Heart right ventricle (tissue), 16 donors: Measurements from ENCODE around the gene DGUOK. TPM values are rescaled to one million over a fixed set of nuclear protein-coding genes. Genes with fewer than 3 reads are reported as not detected.

ENCODE experiments used
- ATAC-seq, 8 donors: fragments of 200-7000 bp; cut with Tn5 transposase; one replicate each; pipeline ENCODE4 v1.9.1; 2020; ENCODE audit warnings: mild to moderate bottlenecking in 8 of 8, moderate library complexity in 8 of 8, moderate number of reproducible peaks in 1 of 8
- DNase-seq, 2 donors: peaks; one replicate each; pipeline ENCODE4 v3.0.0-alpha.2; 2020
- H3K27ac ChIP-seq, 10 donors: fragments of 200-600 bp; sonication (generic) in 2 of 10; one replicate each; pipeline versions ENCODE4 v1.5.0 to v1.8.0; 2020 to 2022; ENCODE audit warnings: mild to moderate bottlenecking in 3 of 10
- H3K27me3 ChIP-seq, 7 donors: fragments of 200-600 bp; one replicate each; pipeline ENCODE4 v1.8.0; 2021 to 2022; ENCODE audit warnings: mild to moderate bottlenecking in 2 of 7
- H3K36me3 ChIP-seq, 9 donors: fragments of 200-600 bp; sonication (generic) in 1 of 9; one replicate each; pipeline versions ENCODE4 v1.5.0 to v1.8.0; 2020 to 2022; ENCODE audit warnings: mild to moderate bottlenecking in 2 of 9
- H3K4me1 ChIP-seq, 9 donors: fragments of 200-600 bp; sonication (generic) in 1 of 9; one replicate each; pipeline versions ENCODE4 v1.5.0 to v1.8.0; 2020 to 2022; ENCODE audit warnings: mild to moderate bottlenecking in 4 of 9
- H3K4me3 ChIP-seq, 10 donors: fragments of 200-600 bp; sonication (generic) in 2 of 10; one replicate each; pipeline versions ENCODE4 v1.5.0 to v1.8.0; 2020 to 2022; ENCODE audit warnings: mild to moderate bottlenecking in 7 of 10, moderate library complexity in 2 of 10
- H3K9me3 ChIP-seq, 11 donors: fragments of 200-600 bp in 10 of 11; sonication (generic) in 2 of 11; one replicate each; pipeline versions ENCODE4 v1.5.0 to v1.8.0; 2013 to 2022; ENCODE audit warnings: mild to moderate bottlenecking in 2 of 11, control low read depth in 1 of 11, moderate library complexity in 1 of 11
- WGBS, 2 donors: extraction: QIAGEN DNeasy Blood & Tissue Kit; methylation state at CpG; one replicate each; pipeline ENCODE4 v1.1.7; 2013; ENCODE audit warnings: inconsistent platforms in 1 of 2; 5-methylcytosine and 5-hydroxymethylcytosine counted together
- intact Hi-C, 10 donors: fragments of 100-400 bp; cut with DNase I; formaldehyde crosslinking; loops; one replicate each; pipeline versions ENCODE4 v1.11.1 to v1.14.2; 2022
- polyA plus RNA-seq, 2 donors: library from polyadenylated mRNA; stranded (reverse); fragments of 200-250 nt; gene quantifications; one replicate each; pipeline ENCODE4 v1.2.3, GENCODE V29; 2013
- total RNA-seq, 10 donors: library from RNA; stranded (reverse); fragmentation: NEBNext Ultra II Directional in 3 of 10; extraction: Animal tissue kit (Norgen Biotek cat#: 25700) in 3 of 10; gene quantifications; one replicate each; pipeline versions ENCODE4 v1.2.1 to v1.2.4, GENCODE V29; 2021 to 2023
- TF ChIP-seq, protein P1 (sequence below), 9 donors: fragments of 200-600 bp; sonication (generic) in 2 of 9; IDR thresholded peaks; one replicate each; pipeline versions ENCODE4 v1.5.0 to v1.8.0; 2021 to 2022; ENCODE audit warnings: antibody characterized with exemption in 9 of 9, mild to moderate bottlenecking in 5 of 9, moderate library complexity in 1 of 9
- donor health status: Arrhythmogenic right ventricular cardiomyopathy.
- donor health status: ischemic (EF 13 %, LVEDD 7.1; RV severe dilation, severe dysfunction).
- donor health status: healthy with polysubstance abuse.
- donor health status: DM: no; HTN: yes; CAD: no.
- donor health status: DM: no; HTN: no; CAD: no.
- donor health status: ischemic (EF 25% LVEDD 6.9; RV normal size, moderate dysfunction).
- donor health status: ischemic (EF 25% LVEDD 5.7; RV mildly dilated, moderate dysfunction).
- donor health status: healthy.
- donor health status: DM: yes; HTN: yes; CAD: no.
- donor health status: Ischemic cardiomyopathy.
- donor health status: ischemic (EF 35%, LVEDD 5.7; RV mildly dilated, moderate dysfunction).
- donor health status: nonischemic (EF 11% LVEDD 7.7; RV severe dilation, severe dysfunction).
- donor health status: DM: yes; HTN: yes; CAD: no.
- donor health status: PGD.
- donor health status: ischemic (EF 29% LVEDD 5.4; RV normal size, mild dysfunction).
- donor health status: nonischemic (EF 23%, LVEDD 6.1; RV moderate dilation, normal function).

The DGUOK gene
- total and polyA plus RNA-seq, 12 donors = 18.7 to 56.2 (median 22.7) TPM

GRCh38 chr2:73975731-73976130, 49.1 kb downstream of the DGUOK start:
- intact Hi-C loops = loop anchor here in 1 of 10 donors (10.0 kb wide), 1 partner anchor 51 kb away; the partner anchor contains the start of gene DGUOK
- Histone ChIP-seq H3K4me3 (no peak overlapping the region), H3K4me1 (peaks cover 2 to 58% (median 37%) of the 10 kb centered on the region in 9 donors), H3K27me3 (peaks cover 0 to 4% (median 0%) of the 10 kb centered on the region in 7 donors), H3K27ac (peak overlapping the region in 7 of 10 donors; percentile 17 to 62 (median 43)), H3K9me3 (no peaks in the 10 kb centered on the region), H3K36me3 (no peaks in the 10 kb centered on the region)
- 92 to 97% methylated on average over 3 of the region's 3 CpGs for WGBS, 2 donors
- TF ChIP-seq, protein P1, sequence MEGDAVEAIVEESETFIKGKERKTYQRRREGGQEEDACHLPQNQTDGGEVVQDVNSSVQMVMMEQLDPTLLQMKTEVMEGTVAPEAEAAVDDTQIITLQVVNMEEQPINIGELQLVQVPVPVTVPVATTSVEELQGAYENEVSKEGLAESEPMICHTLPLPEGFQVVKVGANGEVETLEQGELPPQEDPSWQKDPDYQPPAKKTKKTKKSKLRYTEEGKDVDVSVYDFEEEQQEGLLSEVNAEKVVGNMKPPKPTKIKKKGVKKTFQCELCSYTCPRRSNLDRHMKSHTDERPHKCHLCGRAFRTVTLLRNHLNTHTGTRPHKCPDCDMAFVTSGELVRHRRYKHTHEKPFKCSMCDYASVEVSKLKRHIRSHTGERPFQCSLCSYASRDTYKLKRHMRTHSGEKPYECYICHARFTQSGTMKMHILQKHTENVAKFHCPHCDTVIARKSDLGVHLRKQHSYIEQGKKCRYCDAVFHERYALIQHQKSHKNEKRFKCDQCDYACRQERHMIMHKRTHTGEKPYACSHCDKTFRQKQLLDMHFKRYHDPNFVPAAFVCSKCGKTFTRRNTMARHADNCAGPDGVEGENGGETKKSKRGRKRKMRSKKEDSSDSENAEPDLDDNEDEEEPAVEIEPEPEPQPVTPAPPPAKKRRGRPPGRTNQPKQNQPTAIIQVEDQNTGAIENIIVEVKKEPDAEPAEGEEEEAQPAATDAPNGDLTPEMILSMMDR (IDR thresholded peaks at IDR 0.05) = no peak
- ATAC-seq = no peak
- DNase-seq = no peak

DNA sequence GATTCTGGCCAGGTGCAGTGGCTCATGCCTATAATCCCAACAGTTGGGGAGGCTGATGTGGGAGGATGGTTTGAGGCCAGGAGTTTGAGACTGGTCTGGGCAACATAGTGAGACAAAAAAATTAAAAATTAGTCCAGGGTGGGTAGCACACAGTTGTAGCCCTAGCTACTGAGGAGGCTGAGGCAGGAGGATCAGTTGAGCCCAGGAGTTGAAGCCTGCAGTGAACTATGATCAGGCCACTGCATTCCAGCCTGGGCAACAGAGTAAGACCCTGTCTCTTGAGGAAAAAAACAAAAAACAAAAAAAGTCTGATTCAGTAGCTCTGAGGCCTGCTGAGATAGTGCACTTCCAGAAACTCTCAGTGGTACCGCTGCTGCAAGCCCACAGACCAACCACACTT, 50.1 kb downstream of the DGUOK start:
- TF ChIP-seq, protein P1 (IDR thresholded peaks at IDR 0.05) = no peak
- intact Hi-C loops = loop anchor here in 1 of 10 donors (10.0 kb wide), 1 partner anchor 52 kb away; the partner anchor contains the start of gene DGUOK
- Histone ChIP-seq H3K27me3 (peaks cover 0 to 4% (median 0%) of the 10 kb centered on the region in 7 donors), H3K9me3 (no peaks in the 10 kb centered on the region), H3K36me3 (no peaks in the 10 kb centered on the region), H3K27ac (no peak overlapping the region), H3K4me3 (no peak overlapping the region), H3K4me1 (peaks cover 0 to 58% (median 37%) of the 10 kb centered on the region in 9 donors)
- ATAC-seq (no peak), DNase-seq (no peak)
- WGBS, 2 donors = 91 to 100% methylated on average over 1 of the region's 1 CpG

- Histone ChIP-seq H3K27ac (no peak overlapping the region), H3K9me3 (no peaks in the 10 kb centered on the region), H3K36me3 (no peaks in the 10 kb centered on the region), H3K4me3 (no peak overlapping the region), H3K27me3 (peaks cover 0 to 4% (median 0%) of the 10 kb centered on the region in 7 donors), H3K4me1 (peaks cover 0 to 58% (median 40%) of the 10 kb centered on the region in 9 donors)
- TF ChIP-seq, protein P1 (IDR thresholded peaks at IDR 0.05) = no peak
- no peak for DNase-seq
- intact Hi-C loops = loop anchor here in 1 of 10 donors (10.0 kb wide), 1 partner anchor 53 kb away; the partner anchor contains the start of gene DGUOK
- ATAC-seq = no peak
- WGBS, 2 donors = 98 to 99% methylated on average over 2 of the region's 2 CpGs
Observed at GRCh38 chr2:73977466-73977865, 50.8 kb downstream of the DGUOK start.

DNA sequence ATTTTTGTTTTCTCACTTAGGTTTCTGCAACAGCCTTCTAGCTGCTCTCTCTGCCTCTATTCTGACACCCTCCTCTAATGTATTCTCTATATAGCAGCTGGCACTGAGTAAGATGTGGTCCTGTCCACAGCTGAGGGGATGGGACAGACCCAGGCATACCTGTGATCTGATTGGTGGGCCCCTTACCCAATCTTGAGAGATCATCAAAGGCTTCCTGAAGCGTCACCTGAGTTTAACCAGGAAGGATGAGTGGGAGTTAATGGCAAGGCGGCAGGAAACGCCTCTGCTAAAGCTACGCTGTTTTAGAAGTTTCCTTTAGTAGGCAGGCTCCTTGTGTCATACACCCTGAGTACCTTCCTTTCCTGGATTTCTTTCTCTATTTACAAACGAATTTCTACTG, 52.3 kb downstream of the DGUOK start:
- H3K4me3 ChIP-seq = no peak overlapping the region
- peak overlapping the region in 1 of 10 donors; percentile 50 for H3K27ac ChIP-seq
- 51 to 59% methylated on average over 5 of the region's 5 CpGs for WGBS, 2 donors
- intact Hi-C loops = loop anchor here in 1 of 10 donors (10.0 kb wide), 1 partner anchor 54 kb away; the partner anchor contains the start of gene DGUOK
- no peak for DNase-seq
- peaks cover 2 to 63% (median 49%) of the 10 kb centered on the region in 9 donors for H3K4me1 ChIP-seq
- TF ChIP-seq, protein P1 (IDR thresholded peaks at IDR 0.05) = no peak
- H3K9me3 ChIP-seq = no peaks in the 10 kb centered on the region
- peaks cover 0 to 4% (median 0%) of the 10 kb centered on the region in 7 donors for H3K27me3 ChIP-seq
- H3K36me3 ChIP-seq = no peaks in the 10 kb centered on the region
- peak in 3 of 8 donors; percentile 27 to 52 (median 39) for ATAC-seq
